Measurements from ENCODE around the gene MYH9.

MYH9 gene

DNA sequence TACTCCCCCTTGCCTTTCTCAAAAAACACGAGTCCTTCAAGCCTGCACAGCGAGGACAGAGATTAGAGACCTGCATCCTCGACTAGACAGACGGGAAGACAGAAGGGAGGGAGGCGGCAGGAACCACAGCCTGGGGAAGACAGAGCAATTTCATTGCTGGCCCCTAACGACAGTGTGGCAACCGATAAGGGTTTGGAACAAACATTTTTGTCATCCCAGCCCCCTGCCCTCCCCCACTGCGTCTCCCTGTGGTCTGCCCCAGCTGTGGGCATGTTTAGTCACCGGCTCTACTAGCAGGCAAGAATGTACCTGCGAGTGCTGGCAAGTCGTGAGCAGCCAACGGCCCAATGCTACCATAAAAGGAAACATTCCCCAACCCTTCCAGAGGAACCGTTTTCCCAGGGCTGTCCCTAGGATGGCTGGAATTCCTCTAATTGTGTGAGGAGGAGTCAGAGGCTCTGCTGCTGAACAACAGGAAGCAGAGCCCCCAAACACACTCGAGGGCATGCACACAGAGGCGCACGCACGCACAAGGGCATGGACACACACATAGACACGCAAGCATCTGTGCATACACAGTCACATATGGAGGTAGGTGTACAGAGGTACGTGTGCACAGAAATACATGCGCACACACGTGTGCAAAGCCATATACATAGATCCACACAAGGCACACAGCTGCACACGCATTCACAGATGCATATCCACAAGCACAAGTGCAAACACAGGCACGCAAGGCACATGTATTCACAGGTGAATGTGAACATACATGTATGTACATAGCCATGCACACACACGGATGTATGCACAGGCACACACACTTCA lies 58.3 kb downstream of the MYH9 start:
- DNase-seq = peak; percentile 93

DNA sequence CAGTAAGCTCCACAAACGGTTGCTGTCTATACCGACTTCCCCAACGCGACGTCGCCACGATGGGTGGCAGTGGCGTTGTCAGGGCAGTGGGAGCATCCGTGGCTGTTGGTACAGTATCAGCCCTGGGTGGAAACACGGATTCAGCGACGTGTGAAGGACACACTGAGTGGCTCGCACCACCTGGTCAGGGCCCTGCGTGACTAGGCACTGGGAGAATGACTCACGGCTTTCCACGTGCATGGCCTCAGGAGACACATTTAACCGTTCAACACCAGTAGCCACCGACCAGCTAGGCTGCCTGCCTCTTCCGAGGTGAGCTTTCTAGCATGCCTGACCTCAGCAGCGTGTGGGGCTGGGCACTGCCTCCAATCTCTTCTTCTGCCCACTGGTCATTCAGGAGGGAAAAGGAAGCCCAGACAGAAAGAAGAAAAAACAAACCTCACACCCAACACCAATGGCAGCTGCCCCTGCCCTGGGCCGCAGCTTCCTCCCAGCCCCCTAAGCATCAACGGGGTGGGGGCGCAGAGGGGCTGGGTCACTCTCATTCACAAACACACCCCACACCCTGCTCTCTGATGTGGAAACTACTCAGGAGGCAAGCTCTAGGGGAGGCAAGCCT lies 59.0 kb downstream of the MYH9 start:
- DNase-seq = peak; percentile 47

DNA sequence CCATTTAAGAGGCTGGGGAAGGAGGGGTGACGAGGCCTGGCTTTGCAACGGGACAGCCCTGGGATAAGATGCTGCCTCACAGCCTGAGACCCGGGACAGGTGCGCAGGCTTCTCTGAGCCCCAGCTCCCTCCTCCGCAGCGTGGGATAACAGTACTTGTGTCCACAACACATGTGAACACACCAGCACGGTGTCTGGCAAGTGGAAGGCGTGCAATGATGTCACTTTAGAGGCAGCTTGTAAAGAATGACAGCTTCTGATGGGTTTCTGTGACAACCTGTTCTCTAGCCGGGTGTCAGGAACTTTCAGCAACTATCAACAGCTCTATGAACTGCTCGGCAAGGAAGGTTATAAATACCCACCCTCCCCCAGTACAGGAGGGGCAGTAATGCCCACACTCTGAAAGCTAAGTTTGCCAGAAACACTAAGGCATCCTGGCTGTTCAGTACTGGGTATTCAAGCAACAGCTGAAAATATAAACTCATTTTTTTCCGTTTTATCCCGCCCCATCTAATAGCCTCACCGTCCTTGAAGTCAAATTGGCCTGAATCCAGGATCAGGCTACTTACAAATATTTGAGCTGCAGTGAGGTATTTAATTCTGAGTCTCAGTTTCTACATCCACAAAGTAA lies 59.7 kb downstream of the MYH9 start:
- DNase-seq = peak; percentile 26

DNA sequence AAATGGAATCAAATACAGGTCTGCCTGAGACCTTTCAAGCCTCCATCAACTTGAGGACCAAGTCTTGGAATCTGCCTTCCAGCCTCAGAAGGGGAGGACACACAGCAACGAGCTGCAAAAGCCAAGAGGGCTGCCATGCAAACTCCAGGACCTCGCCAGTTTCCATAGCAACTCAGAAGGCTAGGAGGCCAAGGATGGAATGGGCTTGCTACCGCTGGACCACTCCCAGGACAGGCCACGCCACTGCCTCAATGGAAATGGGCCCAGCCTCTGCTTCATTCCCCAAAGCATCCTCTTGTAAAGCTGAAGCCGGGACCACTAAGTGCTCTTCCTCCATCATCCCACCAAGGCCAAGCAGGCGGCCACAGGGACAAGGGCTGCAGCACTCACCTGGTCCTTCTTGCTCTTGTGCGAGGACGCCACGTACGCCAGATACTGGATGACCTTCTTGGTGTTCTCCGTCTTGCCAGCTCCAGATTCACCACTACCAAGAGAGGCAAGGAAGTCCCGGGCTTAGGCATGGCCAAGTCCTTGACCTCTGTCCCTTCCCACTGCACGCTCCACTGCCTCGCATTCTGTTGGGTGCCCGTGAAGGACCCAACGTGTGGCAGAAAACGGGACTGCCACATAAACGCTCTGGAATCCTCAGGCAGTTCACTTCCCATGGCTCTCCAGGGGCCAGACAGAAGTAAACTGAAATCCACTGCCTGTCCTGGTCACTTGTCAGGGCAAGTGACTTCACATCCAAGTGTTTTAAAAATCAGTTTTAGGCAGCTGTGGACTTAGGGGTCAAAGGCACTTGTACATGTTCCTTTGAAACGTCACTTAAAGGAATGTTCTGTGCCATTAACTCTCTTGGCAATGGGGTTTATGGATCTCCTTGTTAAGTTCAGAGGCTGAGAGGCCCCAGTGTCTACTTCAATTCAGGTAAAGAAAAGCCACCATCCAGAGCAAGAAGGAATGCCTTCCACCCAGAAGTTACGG lies 61.3 kb downstream of the MYH9 start:
- no peak for DNase-seq

DNA sequence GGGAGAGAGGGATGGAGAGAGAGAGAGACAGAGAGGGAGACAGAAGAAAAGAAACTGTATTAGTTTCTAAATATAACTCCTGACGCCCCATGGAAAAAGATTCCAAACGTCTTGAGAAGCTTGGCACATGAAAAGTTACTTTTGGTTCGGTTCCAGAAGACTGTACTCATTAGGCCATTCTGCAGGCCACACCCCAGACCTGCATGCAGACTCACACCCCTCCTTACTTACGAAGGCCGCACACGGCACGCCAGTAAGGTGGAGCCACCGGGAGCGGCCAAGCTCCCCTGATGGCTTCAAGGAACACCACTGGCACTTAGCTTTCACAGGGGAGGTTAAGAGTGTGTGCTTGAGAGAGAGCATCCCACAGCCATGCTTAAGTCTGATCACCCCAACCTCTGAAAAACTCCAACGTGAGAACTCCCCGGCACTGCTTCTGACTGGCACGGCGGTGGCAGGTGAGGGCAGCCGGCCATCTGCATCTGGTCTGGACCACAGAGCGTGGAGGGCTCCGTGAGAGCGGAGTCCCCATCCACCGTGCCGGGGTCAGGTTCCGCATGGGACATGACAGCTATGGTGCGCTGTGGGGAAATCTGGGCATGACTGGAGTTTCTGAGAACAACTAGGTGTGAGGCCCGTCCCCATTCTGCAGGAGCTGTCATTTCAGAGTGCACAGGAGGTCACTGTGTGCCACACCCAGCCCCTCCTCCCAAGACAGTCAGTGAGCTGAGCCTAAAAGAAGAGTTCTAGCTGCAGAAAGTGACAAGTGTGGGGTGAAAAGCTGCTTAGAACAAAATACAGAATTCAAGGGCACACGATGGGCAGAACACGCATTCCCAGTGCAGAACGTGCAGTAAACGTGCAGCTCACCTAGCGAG lies 62.4 kb downstream of the MYH9 start:
- no peak for DNase-seq

DNA sequence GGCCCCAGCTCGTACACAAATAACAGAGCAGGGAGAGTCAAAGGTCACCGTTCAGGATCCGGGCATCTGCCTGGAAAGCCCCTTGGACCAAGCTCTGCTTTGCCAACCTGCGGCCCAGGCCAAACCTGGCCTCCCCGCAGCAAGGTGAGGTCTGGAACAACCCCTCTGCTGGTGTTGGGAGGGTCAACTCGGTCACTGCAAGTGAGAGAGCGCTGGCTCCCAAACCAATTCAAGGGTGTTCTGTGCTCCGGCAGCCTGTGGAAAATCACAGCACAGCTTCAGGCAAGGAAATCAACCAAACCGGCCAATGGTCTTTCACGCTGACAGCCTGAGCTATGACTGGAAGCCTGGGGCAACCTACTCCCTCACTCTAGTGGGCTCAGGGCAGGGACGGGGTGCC lies 63.4 kb downstream of the MYH9 start:
- no peak for DNase-seq

DNA sequence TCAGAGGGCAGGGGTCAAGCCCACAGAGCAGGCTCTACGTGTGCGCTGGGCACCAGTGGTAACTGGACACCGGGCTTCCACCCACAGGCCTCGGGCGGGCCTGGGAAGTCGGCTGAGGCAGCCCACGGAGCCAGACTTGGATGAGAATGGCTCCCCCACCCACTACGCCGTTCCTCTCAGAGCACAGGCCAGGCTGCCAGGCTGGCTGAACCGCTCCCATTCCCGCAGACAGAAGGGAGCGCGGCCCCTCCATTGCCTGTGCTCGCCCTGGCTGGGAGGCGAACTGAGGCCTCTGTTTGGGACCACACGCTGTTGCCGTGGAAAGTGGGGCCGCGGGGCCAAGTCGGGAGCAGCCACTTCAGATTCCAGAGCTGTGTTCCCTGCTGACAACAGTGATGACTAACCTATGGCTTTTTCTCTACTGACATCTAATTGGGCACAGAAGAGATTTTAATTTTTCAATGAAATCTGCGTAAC lies 63.9 kb downstream of the MYH9 start:
- DNase-seq = no peak

DNA sequence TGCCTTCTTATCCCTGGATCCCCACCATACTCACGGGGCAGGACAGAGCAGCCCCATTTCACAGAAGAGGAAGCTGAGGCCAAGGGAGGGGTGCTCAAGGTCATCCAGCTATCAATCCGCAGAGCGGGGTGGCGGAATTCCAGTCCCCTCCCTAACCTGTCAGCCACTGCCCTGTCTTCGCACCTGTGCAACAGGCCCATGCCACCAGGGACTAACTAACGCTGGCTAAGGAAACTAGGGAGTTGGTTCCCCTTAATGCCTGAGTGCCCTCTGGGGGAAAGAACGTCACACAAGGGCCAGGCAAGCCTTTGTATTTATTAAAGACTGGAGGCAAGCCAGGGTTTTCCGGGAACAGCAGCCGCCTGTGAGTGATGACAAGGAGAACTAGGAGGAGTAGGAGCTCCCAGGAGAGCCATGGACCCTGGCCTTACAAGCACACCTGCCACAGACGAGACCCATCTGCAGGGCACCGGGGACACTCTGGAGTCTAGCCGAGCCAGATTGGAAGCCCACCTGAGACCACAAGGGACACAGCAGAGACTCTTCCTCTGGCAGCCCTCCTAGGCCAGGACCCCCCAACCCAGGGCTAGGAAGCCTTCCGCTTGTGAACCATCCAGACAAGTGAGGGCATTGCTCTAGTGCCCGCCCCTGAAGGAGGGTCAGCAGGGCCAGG lies 64.4 kb downstream of the MYH9 start:
- no peak for DNase-seq

DNA sequence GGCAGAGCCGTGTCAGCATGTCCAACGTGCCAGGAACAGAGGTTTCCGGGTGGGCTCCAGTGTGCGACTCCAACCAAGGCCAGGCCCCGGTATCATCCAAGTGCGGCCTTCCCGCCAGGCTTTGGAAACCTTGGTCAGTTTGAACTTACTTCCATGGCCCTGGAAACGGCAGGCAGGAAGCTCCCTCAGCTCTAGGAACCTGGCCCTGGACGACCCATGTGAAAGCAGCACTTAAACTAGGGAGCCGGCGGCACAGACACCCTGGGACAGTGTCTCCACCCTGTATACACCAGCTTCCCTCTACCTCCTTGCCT lies 65.2 kb downstream of the MYH9 start:
- no peak for DNase-seq

DNA sequence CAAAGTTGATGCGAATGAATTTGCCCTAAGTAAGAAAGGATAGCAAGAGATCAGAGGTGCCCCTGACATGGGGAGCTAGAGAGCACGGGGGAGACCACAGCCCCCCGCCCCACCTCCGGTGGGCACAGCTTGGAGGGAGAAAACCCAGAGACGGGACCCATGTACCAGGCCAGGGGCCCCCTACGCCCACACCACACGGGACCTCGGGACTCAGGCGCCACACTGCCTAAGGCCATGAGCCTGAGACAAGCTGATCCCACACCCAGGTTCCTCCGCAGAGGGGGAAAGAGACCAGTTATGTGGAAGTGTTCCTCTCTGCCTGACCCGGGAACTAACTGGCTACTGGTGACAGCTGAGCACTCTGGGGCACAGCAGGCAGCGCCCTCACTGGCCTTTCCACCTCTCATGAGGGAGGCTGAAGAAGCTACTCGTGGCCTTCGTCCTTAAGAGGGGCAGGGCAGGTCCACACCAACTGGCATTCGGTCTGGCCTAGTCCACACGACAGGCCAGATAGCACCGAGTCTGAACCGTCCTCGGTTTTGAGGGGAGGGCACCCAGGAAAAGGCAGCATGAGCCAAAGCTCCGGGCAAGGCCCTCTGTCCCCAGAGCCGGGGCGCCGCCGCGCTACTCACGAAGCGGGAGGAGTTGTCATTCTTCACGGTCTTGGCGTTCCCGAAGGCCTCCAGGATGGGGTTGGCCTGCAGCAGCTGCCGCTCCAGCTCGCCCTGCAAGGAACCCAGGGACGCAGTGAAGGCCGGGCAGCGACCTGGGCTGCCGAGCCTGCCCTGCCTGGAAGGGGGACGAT lies 65.8 kb downstream of the MYH9 start:
- DNase-seq = no peak

DNA sequence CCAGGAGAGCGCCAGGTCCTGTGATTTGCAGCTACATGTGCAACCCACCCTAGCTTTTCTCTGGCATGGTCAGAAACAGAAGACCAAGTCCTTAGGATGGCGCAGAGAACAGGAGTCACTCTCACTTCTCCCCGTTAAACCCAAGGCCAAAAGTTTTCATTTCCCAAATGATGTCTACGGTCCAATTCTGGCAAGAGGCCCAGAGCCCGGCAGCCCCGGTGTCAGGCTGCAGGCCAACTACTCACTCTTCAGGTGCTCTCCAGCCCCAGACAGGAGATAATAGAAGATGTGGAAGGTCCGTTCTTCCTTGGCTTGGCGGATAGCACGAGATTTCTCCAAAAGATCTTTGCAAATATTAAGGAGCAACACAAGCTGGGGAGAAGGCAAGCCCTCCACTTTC lies 67.2 kb downstream of the MYH9 start:
- DNase-seq = no peak

DNA sequence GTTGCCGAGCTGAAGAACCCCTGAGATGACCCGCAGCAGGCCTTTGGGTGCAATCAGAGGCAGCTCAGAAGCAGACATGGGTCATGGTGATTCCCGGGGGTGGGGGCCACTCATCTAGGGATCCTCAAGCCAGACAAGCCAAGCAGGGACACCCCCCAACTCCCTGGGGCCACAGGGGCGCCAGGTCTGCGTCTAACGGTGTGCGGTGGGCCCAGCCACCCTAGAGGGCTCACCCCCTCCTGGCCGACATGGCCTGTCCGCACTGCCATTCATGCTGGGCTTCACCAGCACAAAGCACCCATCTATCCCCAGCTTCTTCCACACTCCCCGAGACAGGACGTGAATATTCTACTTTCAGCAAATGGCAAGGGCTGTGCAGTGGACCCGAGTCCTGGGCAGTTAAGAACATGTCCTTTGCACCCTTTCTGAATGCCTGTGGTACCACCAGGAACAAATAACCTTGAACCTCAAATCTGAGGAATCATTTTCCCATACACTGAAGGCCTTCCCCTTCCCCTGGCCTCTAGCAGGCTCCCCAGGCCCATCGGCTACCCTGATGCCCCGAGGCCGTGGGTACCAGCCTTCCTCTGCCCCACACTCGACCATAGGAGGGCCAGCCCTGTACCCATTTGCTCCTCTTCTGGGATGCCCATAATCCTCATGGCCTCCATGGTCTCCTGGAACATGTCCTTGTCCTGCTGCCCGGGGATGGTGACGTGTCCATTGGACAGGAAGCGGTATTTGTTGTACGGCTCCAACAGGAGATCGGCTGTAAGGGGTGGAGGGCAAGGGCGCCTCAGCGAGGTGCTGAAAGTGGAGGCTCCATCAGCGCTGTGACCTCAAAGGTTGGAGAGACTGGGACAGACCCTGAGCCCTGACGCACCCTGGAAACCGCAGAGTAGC lies 67.9 kb downstream of the MYH9 start:
- no peak for DNase-seq

DNA sequence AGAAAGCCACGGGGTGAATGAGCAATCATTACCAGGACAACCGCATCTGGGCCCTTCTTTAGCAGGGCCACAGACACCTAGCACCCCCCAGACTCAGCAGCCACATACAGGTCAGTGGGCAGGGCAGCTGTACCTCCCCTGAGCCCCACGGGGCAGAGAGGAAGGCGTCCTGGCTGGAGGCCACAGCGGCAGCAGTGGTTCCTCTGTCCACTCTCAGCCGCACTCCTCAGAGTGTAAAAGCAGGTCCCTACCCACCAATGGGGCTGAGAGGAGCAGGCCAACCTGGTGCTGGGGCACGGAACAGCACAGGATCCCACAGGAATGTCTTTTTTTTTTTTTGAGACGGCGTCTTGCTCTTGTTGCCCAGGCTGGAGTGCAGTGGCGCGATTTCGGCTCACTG lies 69.3 kb downstream of the MYH9 start:
- DNase-seq = no peak

DNA sequence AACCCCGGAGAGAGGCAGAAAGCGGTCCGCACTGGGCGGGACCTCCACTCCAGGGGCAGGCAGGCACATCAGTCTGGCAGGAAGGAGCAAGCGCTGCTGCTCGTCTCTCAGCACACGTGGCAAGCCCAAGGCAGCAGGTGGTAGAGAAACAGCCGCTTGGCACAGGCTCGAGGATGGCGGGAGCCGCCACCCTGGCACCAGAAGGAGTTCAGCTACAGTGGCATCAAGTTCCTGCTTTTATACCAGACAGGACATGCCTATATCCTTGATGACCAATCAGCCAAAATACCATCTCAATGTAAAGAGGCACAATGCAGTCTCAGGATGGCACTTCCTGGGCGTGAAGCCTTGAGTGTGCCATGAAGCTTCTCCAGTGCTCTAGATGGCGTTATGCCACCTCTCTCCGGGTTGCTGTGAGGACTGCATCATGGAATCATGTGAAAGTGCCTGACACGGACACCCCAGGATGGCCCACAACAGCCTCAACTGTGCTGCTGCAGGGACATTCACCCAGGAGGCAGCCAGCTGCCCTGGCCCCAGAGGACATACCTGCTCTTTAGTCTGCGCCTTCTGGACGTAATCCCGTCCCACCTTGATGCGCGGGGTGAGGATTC lies 70.0 kb downstream of the MYH9 start:
- DNase-seq = no peak

DNA sequence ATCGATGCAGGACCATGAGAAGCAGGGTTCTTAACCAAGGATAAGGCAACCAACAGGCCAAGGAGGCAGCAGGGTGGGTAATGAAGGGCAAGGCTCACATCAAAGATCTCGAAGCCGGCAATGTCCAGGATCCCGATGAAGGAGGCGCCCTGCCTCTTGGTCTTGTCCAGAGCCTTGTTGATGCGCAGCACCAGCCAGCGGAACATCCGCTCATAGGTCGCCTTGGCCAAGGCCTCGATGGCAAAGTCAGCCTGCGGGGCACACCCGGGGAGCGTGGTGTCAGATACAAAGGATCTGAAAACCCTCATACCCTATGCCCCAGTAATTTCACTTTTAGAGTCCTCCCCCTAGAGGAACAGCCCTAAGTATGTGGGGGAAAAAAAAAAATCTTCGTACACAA lies 71.3 kb downstream of the MYH9 start:
- DNase-seq = no peak

DNA sequence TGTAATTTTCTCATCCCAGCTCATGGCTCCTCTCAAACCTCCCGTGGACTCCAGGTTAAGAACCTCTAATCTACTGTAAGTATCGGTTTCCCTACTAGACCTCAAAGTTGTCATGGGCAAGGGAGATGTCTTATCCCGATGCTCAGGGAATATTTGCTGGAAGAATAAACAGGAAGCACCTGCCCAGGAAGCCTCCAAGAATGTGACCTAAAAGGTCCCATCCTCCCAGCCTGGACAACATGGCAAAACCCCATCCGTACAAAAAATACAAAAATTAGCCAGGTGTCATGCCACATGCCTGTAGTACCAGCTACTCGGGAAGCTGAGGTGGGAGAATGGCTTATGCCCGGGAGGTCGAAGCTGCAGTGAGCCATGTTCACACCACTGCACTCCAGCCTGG lies 72.4 kb downstream of the MYH9 start:
- no peak for DNase-seq

DNA sequence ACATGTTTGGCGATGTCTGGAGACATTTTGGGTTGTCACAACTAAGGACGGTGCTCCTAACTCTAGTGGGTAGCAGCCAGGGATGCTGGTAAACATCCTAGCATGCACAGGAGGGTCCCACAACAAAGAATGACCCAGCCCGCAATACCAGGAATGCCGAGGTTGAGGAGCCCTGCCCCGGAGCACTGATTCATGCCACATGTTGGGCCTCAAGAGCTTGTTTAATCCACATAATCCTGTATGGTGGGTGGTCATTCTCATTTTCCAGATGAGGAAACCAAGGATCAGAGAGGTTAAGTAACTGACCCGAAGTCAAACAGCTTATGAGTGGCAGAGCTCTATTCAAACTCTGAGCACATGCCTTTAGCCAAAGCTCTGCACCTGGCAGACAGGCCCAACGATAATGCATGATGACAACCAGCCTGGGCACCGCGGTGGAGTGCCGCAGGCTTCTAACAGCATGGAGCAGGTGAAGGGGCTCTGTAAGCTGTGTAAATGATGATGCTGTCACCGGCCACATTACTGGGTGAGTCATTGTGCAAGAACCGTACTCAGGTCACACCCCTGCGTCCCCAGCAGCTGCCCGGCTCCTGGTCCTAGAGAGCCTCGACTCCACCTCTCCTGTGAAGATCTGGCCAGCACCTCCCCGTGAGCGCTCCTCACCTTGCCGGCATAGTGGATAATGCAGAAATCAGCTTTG lies 76.2 kb downstream of the MYH9 start:
- no peak for DNase-seq

DNA sequence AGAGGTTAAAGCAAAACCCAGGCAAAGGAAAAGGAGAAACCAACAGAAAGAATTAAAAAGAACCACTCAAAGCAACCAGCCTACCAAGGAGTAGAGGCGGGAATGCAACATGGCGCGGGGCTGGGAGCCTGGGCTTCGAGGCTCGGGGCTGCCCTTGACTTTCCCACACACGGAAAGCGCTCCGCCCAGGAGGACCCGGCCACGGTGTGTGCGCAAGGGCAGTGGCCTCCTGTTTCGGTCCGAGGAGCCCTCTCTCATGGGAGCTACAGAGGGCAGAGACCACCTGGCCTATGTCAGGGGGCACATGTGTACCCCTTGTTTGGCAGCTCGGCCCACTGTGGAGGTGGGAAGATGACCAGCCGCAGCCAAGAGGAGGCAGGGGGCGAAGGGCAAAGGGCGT lies 78.9 kb downstream of the MYH9 start:
- DNase-seq = no peak

Data from hematopoietic multipotent progenitor cell treated with erythropoietin and hydrocortisone succinate and interleukin-3 and kit ligand, for 8 days (in vitro differentiated cells).